Peyer's patch (tissue), 4 donors: ENCODE measurements around the gene ARMC12. TPM values are rescaled to one million over a fixed set of nuclear protein-coding genes. Genes with fewer than 3 reads are reported as not detected.
A peak's percentile ranks its signal among the peaks of the same experiment; 100 is the strongest.
"Not testable (repeated sequence)": the region's sequence is repeated elsewhere in the genome, so short reads cannot be mapped to it uniquely, and the experiment has no call there.

Experiments
- DNase-seq, 3 donors: peaks; one replicate each; pipeline ENCODE4 v3.0.0-alpha.2; 2017 to 2019
- H3K27ac ChIP-seq, 4 donors: fragments of 200-600 bp; sonication (generic); one replicate each; pipeline ENCODE4 v1.5.1; 2016 to 2019
- H3K27me3 ChIP-seq, 2 donors: fragments of 200-600 bp; sonication (generic); one replicate each; pipeline ENCODE4 v1.5.1; 2019
- H3K36me3 ChIP-seq, 3 donors: fragments of 200-600 bp; sonication (generic); one replicate each; pipeline ENCODE4 v1.5.1; 2016 to 2019
- H3K4me1 ChIP-seq, 4 donors: fragments of 200-600 bp; sonication (generic); one replicate each; pipeline ENCODE4 v1.5.1; 2016 to 2019
- H3K4me3 ChIP-seq, 4 donors: fragments of 200-600 bp; sonication (generic); 1 replicate in 3 of 4; 2 replicates in 1 of 4; pipeline ENCODE4 v1.5.1; 2016 to 2019; ENCODE audit warnings: mild to moderate bottlenecking in 1 of 4
- H3K9me3 ChIP-seq, 4 donors: fragments of 200-600 bp; sonication (generic); one replicate each; pipeline ENCODE4 v1.5.1; 2016 to 2019; ENCODE audit warnings: mild to moderate bottlenecking in 1 of 4
- POLR2A ChIP-seq, 2 donors: fragments of 450-650 bp; IDR thresholded peaks; one replicate each; pipeline ENCODE4 v1.5.1; 2017; ENCODE audit warnings: antibody characterized with exemption in 2 of 2, mild to moderate bottlenecking in 2 of 2, moderate library complexity in 2 of 2
- total RNA-seq, 4 donors: library from RNA; depleted of rRNA; stranded (reverse); fragments of >200 nt; gene quantifications; one replicate each; pipeline ENCODE4 v1.1.0, GENCODE V29; 2016
- TF ChIP-seq, protein P1 (sequence below), 6 experiments: fragments of 450-650 bp in 4 of 6; fragments of 200-600 bp in 2 of 6; sonication (generic) in 1 of 6; IDR thresholded peaks; one replicate each; pipeline ENCODE4 v1.5.1; 2017 to 2019; ENCODE audit warnings: antibody characterized with exemption in 6 of 6, mild to moderate bottlenecking in 3 of 6, moderate library complexity in 1 of 6

Gene ARMC12
- total RNA-seq, 4 donors from 2014 or later: 1.3 to 2.7 TPM; not detected in 2

DNA sequence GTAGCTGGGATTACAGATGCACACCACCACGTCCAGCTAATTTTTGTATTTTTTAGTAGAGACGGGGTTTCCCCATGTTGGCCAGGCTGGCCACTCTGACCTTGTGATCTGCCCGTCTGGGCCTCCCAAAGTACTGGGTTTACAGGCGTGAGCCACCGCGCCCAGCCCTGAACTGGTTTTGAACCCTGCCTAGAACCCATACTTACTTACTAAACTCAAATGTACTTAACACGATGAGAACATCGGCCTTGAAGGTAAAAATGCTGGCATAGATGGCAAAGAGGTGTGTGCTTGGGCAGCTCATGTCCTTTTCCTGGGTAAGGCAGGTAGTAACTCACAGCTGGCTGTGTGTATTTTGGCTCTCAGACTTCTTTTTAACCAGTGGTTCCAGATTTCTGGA lies 3.2 kb upstream of the ARMC12 start:
- DNase-seq: no peak
- Histone ChIP-seq H3K4me1 (peaks cover 26 to 54% (median 45%) of the 10 kb centered on the region in 4 donors), H3K27ac (peak overlapping the region; percentile 100), H3K27me3 (no peaks in the 10 kb centered on the region), H3K9me3 (no peaks in the 10 kb centered on the region), H3K36me3 (no peaks in the 10 kb centered on the region), H3K4me3 (no peak overlapping the region)
- TF ChIP-seq, protein P1, sequence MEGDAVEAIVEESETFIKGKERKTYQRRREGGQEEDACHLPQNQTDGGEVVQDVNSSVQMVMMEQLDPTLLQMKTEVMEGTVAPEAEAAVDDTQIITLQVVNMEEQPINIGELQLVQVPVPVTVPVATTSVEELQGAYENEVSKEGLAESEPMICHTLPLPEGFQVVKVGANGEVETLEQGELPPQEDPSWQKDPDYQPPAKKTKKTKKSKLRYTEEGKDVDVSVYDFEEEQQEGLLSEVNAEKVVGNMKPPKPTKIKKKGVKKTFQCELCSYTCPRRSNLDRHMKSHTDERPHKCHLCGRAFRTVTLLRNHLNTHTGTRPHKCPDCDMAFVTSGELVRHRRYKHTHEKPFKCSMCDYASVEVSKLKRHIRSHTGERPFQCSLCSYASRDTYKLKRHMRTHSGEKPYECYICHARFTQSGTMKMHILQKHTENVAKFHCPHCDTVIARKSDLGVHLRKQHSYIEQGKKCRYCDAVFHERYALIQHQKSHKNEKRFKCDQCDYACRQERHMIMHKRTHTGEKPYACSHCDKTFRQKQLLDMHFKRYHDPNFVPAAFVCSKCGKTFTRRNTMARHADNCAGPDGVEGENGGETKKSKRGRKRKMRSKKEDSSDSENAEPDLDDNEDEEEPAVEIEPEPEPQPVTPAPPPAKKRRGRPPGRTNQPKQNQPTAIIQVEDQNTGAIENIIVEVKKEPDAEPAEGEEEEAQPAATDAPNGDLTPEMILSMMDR (IDR thresholded peaks at IDR 0.05): no peak
- no peak for TF ChIP-seq POLR2A (IDR thresholded peaks at IDR 0.05)

GRCh38 chr6:35734319-35734718 lies 2.5 kb upstream of the ARMC12 start:
- not testable (repeated sequence) for H3K27me3 ChIP-seq, DNase-seq, H3K36me3 ChIP-seq, H3K9me3 ChIP-seq, H3K4me3 ChIP-seq
- Histone ChIP-seq H3K4me1 (peaks cover 21 to 47% (median 38%) of the 10 kb centered on the region in 4 donors), H3K27ac (peak overlapping the region in 2 of 4 donors; percentile 100)

DNA sequence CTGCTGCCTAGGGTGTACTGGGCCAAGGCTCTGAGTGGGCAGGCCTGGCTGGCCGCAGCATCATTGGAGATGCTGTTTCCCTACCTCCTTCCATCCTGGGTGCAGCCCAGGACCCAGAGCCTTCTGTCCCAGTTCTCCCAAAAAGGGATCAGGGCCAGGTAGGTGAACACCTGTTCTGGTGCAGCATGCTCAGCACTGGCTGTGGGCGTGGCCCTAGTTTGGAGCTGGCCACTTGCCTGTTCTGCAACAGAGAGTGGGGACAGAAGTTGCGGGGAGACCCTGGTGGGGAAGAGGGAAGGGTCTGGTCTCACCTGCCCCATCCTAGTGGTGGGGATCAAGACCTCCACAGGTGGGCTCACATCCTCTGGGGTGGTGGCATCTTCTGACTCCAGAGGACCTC lies 1.4 kb upstream of the ARMC12 start:
- peaks cover 18 to 40% (median 27%) of the 10 kb centered on the region in 4 donors for H3K4me1 ChIP-seq
- H3K27ac ChIP-seq: peak overlapping the region in 1 of 4 donors; percentile 100
- H3K27me3 ChIP-seq: no peaks in the 10 kb centered on the region
- no peak for TF ChIP-seq POLR2A (IDR thresholded peaks at IDR 0.05)
- TF ChIP-seq, protein P1 (IDR thresholded peaks at IDR 0.05): no peak
- no peaks in the 10 kb centered on the region for H3K9me3 ChIP-seq
- H3K4me3 ChIP-seq: no peak overlapping the region
- DNase-seq: no peak
- no peaks in the 10 kb centered on the region for H3K36me3 ChIP-seq

- Histone ChIP-seq H3K27me3 (no peaks in the 10 kb centered on the region), H3K36me3 (no peaks in the 10 kb centered on the region), H3K27ac (peak overlapping the region in 1 of 4 donors; percentile 100), H3K4me1 (peaks cover 11 to 31% (median 21%) of the 10 kb centered on the region in 4 donors), H3K9me3 (no peaks in the 10 kb centered on the region), H3K4me3 (no peak overlapping the region)
- peak; percentile 79 to 95 (median 87) for DNase-seq
- TF ChIP-seq POLR2A (IDR thresholded peaks at IDR 0.05): no peak
- TF ChIP-seq, protein P1 (IDR thresholded peaks at IDR 0.05): peak; percentile 75 to 97 (median 87)
Observed at GRCh38 chr6:35736253-35736894, 458 bp upstream of the ARMC12 start.

- Histone ChIP-seq H3K27ac (peak overlapping the region in 1 of 4 donors; percentile 100), H3K4me3 (no peak overlapping the region), H3K36me3 (no peaks in the 10 kb centered on the region), H3K9me3 (no peaks in the 10 kb centered on the region), H3K27me3 (no peaks in the 10 kb centered on the region), H3K4me1 (peaks cover 8 to 29% (median 15%) of the 10 kb centered on the region in 4 donors)
- TF ChIP-seq, protein P1 (IDR thresholded peaks at IDR 0.05): peak; percentile 81 to 99 (median 98)
- no peak for TF ChIP-seq POLR2A (IDR thresholded peaks at IDR 0.05)
- no peak for DNase-seq
Observed at GRCh38 chr6:35737413-35738211, 780 bp downstream of the ARMC12 start.
